Tibial nerve (tissue), 4 donors: Measurements from ENCODE around the gene MRPL16. TPM values are rescaled to one million over a fixed set of nuclear protein-coding genes. Genes with fewer than 3 reads are reported as not detected.

Source experiments
- DNase-seq, 2 donors: peaks; one replicate each; pipeline ENCODE4 v3.0.0-alpha.2; 2019; ENCODE audit warnings: low spot score in 2 of 2
- H3K27ac ChIP-seq, 4 donors: fragments of 200-600 bp; sonication (generic) in 3 of 4; one replicate each; pipeline ENCODE4 v1.5.1; 2017 to 2019; ENCODE audit warnings: mild to moderate bottlenecking in 1 of 4
- H3K27me3 ChIP-seq, 2 donors: fragments of 200-600 bp; sonication (generic) in 1 of 2; one replicate each; pipeline versions ENCODE4 v1.5.1 to v1.6.0; 2017 to 2019
- H3K36me3 ChIP-seq, 3 donors: fragments of 200-600 bp; sonication (generic); one replicate each; pipeline ENCODE4 v1.5.1; 2018 to 2019
- H3K4me1 ChIP-seq, 4 donors: fragments of 200-600 bp; sonication (generic) in 3 of 4; one replicate each; pipeline ENCODE4 v1.5.1; 2017 to 2019
- H3K4me3 ChIP-seq, 4 donors: fragments of 200-600 bp; sonication (generic) in 3 of 4; one replicate each; pipeline ENCODE4 v1.5.1; 2017 to 2019; ENCODE audit warnings: mild to moderate bottlenecking in 1 of 4, moderate library complexity in 1 of 4
- H3K9me3 ChIP-seq, 4 donors: fragments of 200-600 bp; sonication (generic) in 3 of 4; one replicate each; pipeline ENCODE4 v1.5.1; 2017 to 2019
- CTCF ChIP-seq, 5 experiments: fragments of 200-600 bp in 3 of 5; fragments of 450-650 bp in 2 of 5; sonication (generic) in 3 of 5; IDR thresholded peaks; one replicate each; pipeline ENCODE4 v1.5.1; 2016 to 2019; ENCODE audit warnings: antibody characterized with exemption in 5 of 5, mild to moderate bottlenecking in 3 of 5, moderate library complexity in 2 of 5
- EP300 ChIP-seq, 2 donors: sonication (generic); formaldehyde crosslinking; IDR thresholded peaks; one replicate each; pipeline ENCODE4 v1.6.1; 2017; ENCODE audit warnings: antibody characterized with exemption in 2 of 2, mild to moderate bottlenecking in 1 of 2
- POLR2A ChIP-seq, 2 donors: fragments of 450-650 bp; IDR thresholded peaks; one replicate each; pipeline ENCODE4 v1.6.1; 2017; ENCODE audit warnings: antibody characterized with exemption in 2 of 2, mild to moderate bottlenecking in 2 of 2, moderate library complexity in 2 of 2
- WGBS, 2 donors: methylation state at CpG; one replicate each; pipeline ENCODE4 v1.1.5; 2018; 5-methylcytosine and 5-hydroxymethylcytosine counted together
- total RNA-seq, 4 donors: library from RNA; depleted of rRNA; stranded (reverse); fragments of >200 nt; gene quantifications; one replicate each; pipeline ENCODE4 v1.1.0, GENCODE V29; 2016

The MRPL16 gene
- total RNA-seq, 4 donors from 2014 or later, result 30.0 to 41.0 (median 32.9) TPM

GRCh38 chr11:59766542-59767224 is 43.9 kb downstream of the MRPL16 start:
- 61 to 78% methylated on average over 6 of the region's 6 CpGs for WGBS, 2 donors
- H3K27me3 ChIP-seq, result no peaks in the 10 kb centered on the region
- DNase-seq, result no peak

GRCh38 chr11:59765068-59765735 is 45.4 kb downstream of the MRPL16 start:
- H3K4me3 ChIP-seq, result no peak overlapping the region
- H3K27me3 ChIP-seq, result peaks cover 0 to 2% of the 10 kb centered on the region in 2 donors
- no peaks in the 10 kb centered on the region for H3K9me3 ChIP-seq
- WGBS, 2 donors, result 78 to 81% methylated on average over 4 of the region's 4 CpGs
- no peak overlapping the region for H3K27ac ChIP-seq
- no peaks in the 10 kb centered on the region for H3K36me3 ChIP-seq
- DNase-seq, result no peak
- peaks cover 0 to 7% (median 0%) of the 10 kb centered on the region in 4 donors for H3K4me1 ChIP-seq
- TF ChIP-seq CTCF (IDR thresholded peaks at IDR 0.05) (no peak), POLR2A (IDR thresholded peaks at IDR 0.05) (no peak)

More at GRCh38 chr11:59766542-59767224, 43.9 kb downstream of the MRPL16 start:
- TF ChIP-seq CTCF (IDR thresholded peaks at IDR 0.05) (no peak), POLR2A (IDR thresholded peaks at IDR 0.05) (no peak), EP300 (IDR thresholded peaks at IDR 0.05) (no peak)
- Histone ChIP-seq H3K4me1 (peaks cover 0 to 11% (median 0%) of the 10 kb centered on the region in 4 donors), H3K9me3 (no peaks in the 10 kb centered on the region), H3K36me3 (no peaks in the 10 kb centered on the region), H3K27ac (no peak overlapping the region), H3K4me3 (no peak overlapping the region)

GRCh38 chr11:59761993-59762392 is 48.6 kb downstream of the MRPL16 start:
- TF ChIP-seq CTCF (IDR thresholded peaks at IDR 0.05), result no peak
- TF ChIP-seq EP300 (IDR thresholded peaks at IDR 0.05), result no peak
- TF ChIP-seq POLR2A (IDR thresholded peaks at IDR 0.05), result no peak
- H3K4me3 ChIP-seq, result no peak overlapping the region
- 61 to 80% methylated on average over 6 of the region's 6 CpGs for WGBS, 2 donors
- no peaks in the 10 kb centered on the region for H3K36me3 ChIP-seq
- no peak overlapping the region for H3K27ac ChIP-seq
- no peaks in the 10 kb centered on the region for H3K9me3 ChIP-seq
- no peak for DNase-seq
- peaks cover 0 to 8% (median 0%) of the 10 kb centered on the region in 4 donors for H3K4me1 ChIP-seq
- H3K27me3 ChIP-seq, result peaks cover 0 to 2% of the 10 kb centered on the region in 2 donors

GRCh38 chr11:59760771-59761170 is 49.8 kb downstream of the MRPL16 start:
- H3K4me1 ChIP-seq, result peaks cover 0 to 14% (median 6%) of the 10 kb centered on the region in 4 donors
- H3K27ac ChIP-seq, result no peak overlapping the region
- no peaks in the 10 kb centered on the region for H3K36me3 ChIP-seq
- DNase-seq, result no peak
- no peak for TF ChIP-seq CTCF (IDR thresholded peaks at IDR 0.05)
- no peak for TF ChIP-seq EP300 (IDR thresholded peaks at IDR 0.05)
- no peak for TF ChIP-seq POLR2A (IDR thresholded peaks at IDR 0.05)
- H3K9me3 ChIP-seq, result no peaks in the 10 kb centered on the region
- H3K4me3 ChIP-seq, result no peak overlapping the region
- WGBS, 2 donors, result 88 to 89% methylated on average over 4 of the region's 4 CpGs
- H3K27me3 ChIP-seq, result peaks cover 0 to 2% of the 10 kb centered on the region in 2 donors

- 47 to 63% methylated on average over 4 of the region's 4 CpGs for WGBS, 2 donors
- H3K27ac ChIP-seq, result no peak overlapping the region
- H3K4me1 ChIP-seq, result peaks cover 0 to 17% (median 6%) of the 10 kb centered on the region in 4 donors
- no peak for DNase-seq
- H3K9me3 ChIP-seq, result no peaks in the 10 kb centered on the region
- TF ChIP-seq CTCF (IDR thresholded peaks at IDR 0.05), result no peak
- TF ChIP-seq POLR2A (IDR thresholded peaks at IDR 0.05), result no peak
- TF ChIP-seq EP300 (IDR thresholded peaks at IDR 0.05), result no peak
- no peak overlapping the region for H3K4me3 ChIP-seq
- H3K36me3 ChIP-seq, result no peaks in the 10 kb centered on the region
- H3K27me3 ChIP-seq, result peaks cover 0 to 2% of the 10 kb centered on the region in 2 donors
These were observed 50.7 kb downstream of the MRPL16 start for GRCh38 chr11:59759900-59760299.
